ENCODE data around the gene BBS2. TPM values are rescaled to one million over a fixed set of nuclear protein-coding genes. Genes with fewer than 3 reads are reported as not detected.

BBS2 gene
- total and polyA plus RNA-seq, 2 of the 4 experiments (the other 2 are of a cell fraction): 18.6 to 32.3 TPM

DNA sequence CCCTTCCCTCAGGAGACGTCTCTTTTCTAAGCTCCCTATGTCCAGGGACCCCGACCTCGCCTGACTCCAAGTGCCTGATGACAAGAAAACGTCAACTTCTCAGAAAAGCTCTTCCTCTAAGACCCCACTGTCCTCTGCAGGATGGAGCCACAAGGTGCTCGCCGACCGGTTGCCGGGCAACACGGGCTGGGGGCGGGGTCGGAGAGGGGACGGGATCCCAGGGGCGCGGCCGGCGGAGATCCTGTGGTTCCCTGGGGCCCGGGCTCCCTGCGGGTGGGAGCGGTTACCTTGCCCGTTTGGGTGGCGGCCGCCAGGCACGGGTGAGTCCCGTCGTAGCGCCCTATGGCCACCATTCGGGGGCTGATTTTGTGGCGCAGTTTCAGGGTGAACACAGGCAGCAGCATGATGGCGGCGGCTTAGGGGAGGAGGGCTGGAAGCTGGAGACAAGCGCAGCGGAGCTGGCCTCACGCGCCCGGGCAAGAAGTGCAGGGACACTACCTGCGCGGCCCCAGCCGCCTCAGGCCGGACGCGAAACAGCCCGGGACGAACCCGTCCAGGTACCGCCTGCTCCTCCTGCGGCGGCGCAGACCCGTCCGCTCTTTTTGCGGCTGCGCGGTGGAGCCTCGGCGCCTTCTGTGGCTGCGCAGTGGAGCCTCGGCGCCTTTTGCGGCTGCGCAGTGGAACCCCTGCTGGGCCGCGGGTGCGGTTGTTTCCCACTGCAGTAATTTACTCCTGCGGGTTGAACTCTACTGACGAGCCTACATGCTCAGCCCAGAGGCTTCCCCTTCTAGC is at the start of gene BBS2 (continued):
- TF ChIP-seq RAD21 (IDR thresholded peaks at IDR 0.05; ENCODE audit: low read length): no peak
- TF ChIP-seq POLR2A (IDR thresholded peaks at IDR 0.05; ENCODE audit: low read depth, low read length): no peak
- no peak for TF ChIP-seq CEBPB (IDR thresholded peaks at IDR 0.05; ENCODE audit: low read depth, low read length)
- TF ChIP-seq CHD1 (IDR thresholded peaks at IDR 0.05; ENCODE audit: low read depth, low read length): no peak
- no peak for TF ChIP-seq MAZ (IDR thresholded peaks at IDR 0.05; ENCODE audit: borderline replicate concordance, low read depth, low read length)

DNA sequence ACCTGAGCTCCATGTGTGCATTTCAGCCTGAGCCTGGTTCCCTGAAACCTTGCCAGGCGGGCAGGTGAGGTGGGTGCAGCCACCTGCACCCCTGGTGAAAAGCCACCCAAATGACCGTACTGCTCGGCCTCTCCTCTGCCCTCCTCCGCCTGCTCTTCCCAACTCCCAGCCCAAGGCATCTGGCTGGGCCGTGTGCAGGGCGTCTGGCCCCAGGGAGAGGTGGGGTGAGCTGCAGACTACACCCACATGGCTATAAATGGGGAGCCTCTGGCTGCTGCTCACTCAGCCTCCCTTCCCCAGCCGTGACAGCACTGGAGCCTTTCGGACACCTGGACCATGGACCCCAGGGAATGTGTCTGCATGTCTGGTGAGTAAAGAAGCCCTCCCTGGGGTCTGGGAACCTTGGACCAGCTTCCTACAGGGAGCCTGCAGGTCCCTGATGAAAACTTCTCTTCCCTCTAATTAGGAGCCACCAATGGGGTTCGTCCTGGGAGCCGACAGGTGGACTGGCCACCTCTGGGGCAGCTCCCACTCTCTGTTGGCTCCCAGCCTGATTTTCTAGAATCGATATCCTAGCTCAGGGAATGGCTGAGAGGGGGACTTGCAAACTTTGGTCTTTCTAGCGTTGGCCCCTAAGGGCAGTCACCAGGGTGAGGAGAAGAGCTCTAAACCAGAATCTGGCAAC is 45.1 kb upstream of the BBS2 start, which contains the start of gene MT4:
Gene MT4 (plus strand): TSS at position 281 of the 685 bp plus-strand sequence. CDS start 56 bp downstream, at position 337.
- H2AFZ ChIP-seq (replicated peaks; ENCODE audit: low read length, poor library complexity): no peak within 1 kb of the TSS
- H3K4me1 ChIP-seq (ENCODE audit: control insufficient read depth, insufficient read depth, low read length): no peaks in the 10 kb centered on the region
- no peaks in the 10 kb centered on the region for H4K20me1 ChIP-seq (ENCODE audit: insufficient read depth, low read length)
- 0 out of 2 replicates have a peak, but pooled peaks cover 1% of the 10 kb centered on the region for H3K9me3 ChIP-seq (ENCODE audit: control insufficient read depth, insufficient read depth, low read length)
- H3K56ac ChIP-seq (ENCODE audit: extremely low read depth, insufficient read depth, low read length): no peak within 1 kb of the TSS
- intact Hi-C loops (cut with micrococcal nuclease) (no loop called here), in situ Hi-C loops (cut with MboI; ENCODE audit: low sequenced_read_pairs) (no loop called here), dilution Hi-C loops (cut with HindIII; ENCODE audit: low sequenced_read_pairs, unreplicated experiment) (no loop called here)
- no peak within 1 kb of the TSS for H3K9ac ChIP-seq (ENCODE audit: low read depth, low read length)
- H2BK15ac ChIP-seq (ENCODE audit: low read depth, low read length): no peak within 1 kb of the TSS
- no peak within 1 kb of the TSS for H2BK5ac ChIP-seq (ENCODE audit: low read depth, low read length, poor library complexity, severe bottlenecking)
- BruUV-seq (replicated peaks): no TSS peak
- no peak within 1 kb of the TSS for H4K91ac ChIP-seq (ENCODE audit: insufficient read depth, low read depth, low read length)
- no peaks in the 10 kb centered on the region for H3K36me3 ChIP-seq (ENCODE audit: control insufficient read depth, insufficient read depth, low read length)
- no peak within 1 kb of the TSS for H3K18ac ChIP-seq (ENCODE audit: low read depth, low read length)
- no peak within 1 kb of the TSS for H2BK120ac ChIP-seq (ENCODE audit: low read depth, low read length)
- H2AK5ac ChIP-seq (ENCODE audit: low read depth, low read length): no peak within 1 kb of the TSS
- WGBS, 2 experiments (ENCODE audit: extremely low coverage in 2 of 2, insufficient read length in 1 of 2): 20% methylated on average over 1 of the region's 12 CpGs; no CpG with 5 or more reads in 1 of the 2 experiments
- ChIA-PET CTCF (no interaction called here), POLR2A (ENCODE audit: unreplicated experiment) (no interaction called here)
- no peak within 1 kb of the TSS for H2AK9ac ChIP-seq (replicated peaks; ENCODE audit: low read depth, low read length, poor library complexity)
- no peak within 1 kb of the TSS for H3K14ac ChIP-seq (replicated peaks; ENCODE audit: low read depth, low read length)
- H3K4me3 ChIP-seq (ENCODE audit: insufficient read depth, low read depth, low read length): no peak within 1 kb of the TSS
- no peak within 1 kb of the TSS for H4K5ac ChIP-seq (ENCODE audit: low read depth, low read length)
- no peak for DNase-seq
- no peaks in the 10 kb centered on the region for H3K79me1 ChIP-seq (ENCODE audit: low read depth in 1 of 2, low read length in 2 of 2)
- H3K9me1 ChIP-seq (ENCODE audit: insufficient read depth, low read length): 0 out of 2 replicates have a peak, but pooled peaks cover 4% of the 10 kb centered on the region
- no peak within 1 kb of the TSS for H2BK20ac ChIP-seq (ENCODE audit: low read depth, low read length)
- peaks cover 51% of the 10 kb centered on the region for H3K27me3 ChIP-seq (ENCODE audit: control insufficient read depth, insufficient read depth, low read length)
- H3K4me2 ChIP-seq (ENCODE audit: low read depth, low read length): no peak within 1 kb of the TSS
- ATAC-seq (ENCODE audit: low read depth): no peak
- no peak within 1 kb of the TSS for H3K4ac ChIP-seq (ENCODE audit: low read depth, low read length)
- H3K23ac ChIP-seq (ENCODE audit: low read depth, low read length): no peak within 1 kb of the TSS
- no peak within 1 kb of the TSS for H3K27ac ChIP-seq (ENCODE audit: insufficient read depth, low read length)
- no peak within 1 kb of the TSS for H4K8ac ChIP-seq (ENCODE audit: low read depth in 2 of 2, low read length in 2 of 2)
- TF ChIP-seq, protein P1, sequence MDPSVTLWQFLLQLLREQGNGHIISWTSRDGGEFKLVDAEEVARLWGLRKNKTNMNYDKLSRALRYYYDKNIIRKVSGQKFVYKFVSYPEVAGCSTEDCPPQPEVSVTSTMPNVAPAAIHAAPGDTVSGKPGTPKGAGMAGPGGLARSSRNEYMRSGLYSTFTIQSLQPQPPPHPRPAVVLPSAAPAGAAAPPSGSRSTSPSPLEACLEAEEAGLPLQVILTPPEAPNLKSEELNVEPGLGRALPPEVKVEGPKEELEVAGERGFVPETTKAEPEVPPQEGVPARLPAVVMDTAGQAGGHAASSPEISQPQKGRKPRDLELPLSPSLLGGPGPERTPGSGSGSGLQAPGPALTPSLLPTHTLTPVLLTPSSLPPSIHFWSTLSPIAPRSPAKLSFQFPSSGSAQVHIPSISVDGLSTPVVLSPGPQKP (IDR thresholded peaks at IDR 0.05; ENCODE audit: borderline replicate concordance, low read depth, low read length): no peak
- no peak for TF ChIP-seq RCOR1 (IDR thresholded peaks at IDR 0.05; ENCODE audit: insufficient replicate concordance, low read length)
- no peak for TF ChIP-seq BHLHE40 (IDR thresholded peaks at IDR 0.05; ENCODE audit: low read depth, low read length)
- TF ChIP-seq POLR2A (IDR thresholded peaks at IDR 0.05; ENCODE audit: low read depth, low read length): no peak
- TF ChIP-seq SMC3 (IDR thresholded peaks at IDR 0.05; ENCODE audit: low read depth, low read length): no peak
- no peak for TF ChIP-seq MAFK (IDR thresholded peaks at IDR 0.05; ENCODE audit: low read depth, low read length)
- TF ChIP-seq RFX5 (IDR thresholded peaks at IDR 0.05; ENCODE audit: low read depth, low read length): no peak
- TF ChIP-seq NFE2L2 (IDR thresholded peaks at IDR 0.05; ENCODE audit: low read depth, low read length): no peak
- TF ChIP-seq FOS (IDR thresholded peaks at IDR 0.05; ENCODE audit: low read depth, low read length): no peak
- TF ChIP-seq MXI1 (IDR thresholded peaks at IDR 0.05; ENCODE audit: borderline replicate concordance, low read depth, low read length): no peak
